ENCODE measurements around the gene PTPRU. TPM values are rescaled to one million over a fixed set of nuclear protein-coding genes. Genes with fewer than 3 reads are reported as not detected.

Gene PTPRU
- total RNA-seq = 17.7 TPM

- DNase-seq (ENCODE audit: low spot score) = peak; percentile 83
These were observed at the start of gene PTPRU for GRCh38 chr1:29235955-29236711. PTPRU (plus strand) TSS chr1:29236522; CDS start chr1:29236645, 123 bp downstream.

DNA sequence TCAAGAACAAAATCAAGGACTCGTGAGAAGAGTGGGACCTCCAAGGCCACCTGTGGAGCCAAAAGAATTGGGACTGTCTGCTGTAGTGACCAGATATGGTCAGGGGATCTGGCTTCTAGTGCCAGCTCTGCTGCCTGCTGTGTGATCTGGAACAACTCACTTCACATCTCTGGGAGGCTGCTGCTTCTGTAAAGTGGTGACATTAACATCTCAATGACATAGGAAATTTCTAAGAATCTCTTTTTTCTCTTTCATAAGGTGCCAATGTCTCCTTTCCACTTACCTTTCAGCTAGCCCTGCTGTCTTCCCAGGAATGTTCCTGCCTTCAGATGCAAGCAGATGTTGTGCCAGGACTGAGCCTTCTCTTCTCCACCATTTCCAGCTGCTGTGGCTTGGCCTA, 49.6 kb upstream of the PTPRU start:
- DNase-seq (ENCODE audit: low spot score) = no peak

GRCh38 chr1:29190718-29191117, 45.6 kb upstream of the PTPRU start:
- no peak for DNase-seq (ENCODE audit: low spot score)

DNA sequence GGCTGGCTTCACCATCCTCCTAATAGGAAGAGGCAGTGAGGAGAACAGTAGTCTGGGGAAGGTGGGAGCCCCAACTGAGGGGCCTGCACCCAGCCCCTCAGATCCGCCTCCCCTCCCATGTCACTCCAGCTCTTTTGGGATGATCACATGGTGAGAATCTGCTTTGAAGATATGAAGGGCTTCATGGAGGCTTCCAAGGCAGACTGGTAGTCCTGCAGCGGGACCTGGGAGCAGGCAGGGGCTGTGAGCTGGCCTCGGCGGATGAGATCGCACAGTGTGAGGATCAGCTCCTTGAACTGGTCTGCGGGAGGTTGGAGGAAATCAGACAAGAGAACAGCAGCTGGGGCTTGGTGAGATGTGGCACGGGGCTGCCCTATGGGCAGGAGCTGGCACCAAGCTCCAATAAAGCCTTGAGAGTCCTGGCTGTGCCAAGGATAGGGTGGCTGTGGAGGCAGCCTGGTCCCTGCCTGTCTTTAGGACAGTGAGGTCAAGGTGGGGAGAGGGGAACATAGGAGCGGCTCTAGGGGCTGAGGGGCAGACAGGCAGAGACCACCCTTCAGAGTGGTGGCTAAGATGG, 42.4 kb upstream of the PTPRU start:
- DNase-seq (ENCODE audit: low spot score) = no peak

DNA sequence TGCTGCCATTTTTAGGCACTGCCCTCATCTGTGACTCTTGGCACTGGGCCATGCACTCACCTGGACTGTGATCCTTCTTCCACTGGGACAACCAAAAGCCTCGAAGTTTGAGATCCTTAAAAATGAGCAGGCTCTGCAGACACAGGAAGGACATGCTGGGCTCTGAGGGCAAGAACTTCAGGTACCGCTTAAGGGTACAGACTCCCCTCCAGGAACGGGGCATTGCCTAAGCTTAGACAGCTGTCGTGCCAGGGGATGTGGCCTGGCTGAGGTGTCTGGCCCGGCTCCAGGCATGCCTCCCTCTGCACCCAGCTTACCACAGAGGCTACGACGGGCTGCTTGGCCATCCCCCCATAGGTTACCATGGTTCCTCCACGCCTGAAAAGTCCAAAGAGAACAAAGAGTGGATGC, 40.4 kb upstream of the PTPRU start:
- no peak for DNase-seq (ENCODE audit: low spot score)

GRCh38 chr1:29196863-29197589, 39.3 kb upstream of the PTPRU start:
- no peak for DNase-seq (ENCODE audit: low spot score)

DNA sequence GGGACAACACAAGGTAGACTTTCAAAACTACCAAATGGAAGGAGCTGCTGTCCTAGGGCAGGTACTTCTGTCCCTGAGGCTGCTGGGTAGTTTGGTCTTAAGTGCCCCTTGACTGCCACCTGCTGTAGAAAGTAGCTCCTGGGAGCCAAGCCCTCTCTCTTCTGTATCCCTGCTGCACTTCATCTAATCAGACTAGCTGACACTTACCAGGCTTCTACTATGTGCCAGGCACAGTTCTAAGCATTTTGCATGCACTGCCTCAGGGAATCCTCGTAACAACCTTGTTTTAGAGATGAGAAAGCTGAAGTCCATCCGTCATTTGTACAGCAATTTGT, 38.8 kb upstream of the PTPRU start:
- DNase-seq (ENCODE audit: low spot score) = peak; percentile 43

DNA sequence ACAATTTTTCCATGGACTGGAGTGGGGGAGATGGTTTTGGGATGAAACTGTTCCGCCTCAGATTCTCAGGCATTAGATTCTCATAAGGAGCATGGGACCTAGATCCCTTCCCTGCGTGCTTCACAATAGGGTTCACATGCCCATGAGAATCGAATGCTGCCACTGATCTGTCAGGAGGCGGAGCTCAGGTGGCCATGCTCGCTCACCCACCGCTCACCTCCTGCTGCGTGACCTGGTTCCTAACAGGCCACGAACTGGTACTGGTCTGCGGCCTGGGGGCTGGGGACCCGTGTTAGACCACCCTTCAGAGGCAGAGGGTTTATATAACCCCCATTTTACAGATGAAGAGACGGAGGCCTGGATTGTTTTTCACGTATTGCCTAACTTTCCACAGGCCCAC, 38.3 kb upstream of the PTPRU start:
- DNase-seq (ENCODE audit: low spot score) = no peak

DNA sequence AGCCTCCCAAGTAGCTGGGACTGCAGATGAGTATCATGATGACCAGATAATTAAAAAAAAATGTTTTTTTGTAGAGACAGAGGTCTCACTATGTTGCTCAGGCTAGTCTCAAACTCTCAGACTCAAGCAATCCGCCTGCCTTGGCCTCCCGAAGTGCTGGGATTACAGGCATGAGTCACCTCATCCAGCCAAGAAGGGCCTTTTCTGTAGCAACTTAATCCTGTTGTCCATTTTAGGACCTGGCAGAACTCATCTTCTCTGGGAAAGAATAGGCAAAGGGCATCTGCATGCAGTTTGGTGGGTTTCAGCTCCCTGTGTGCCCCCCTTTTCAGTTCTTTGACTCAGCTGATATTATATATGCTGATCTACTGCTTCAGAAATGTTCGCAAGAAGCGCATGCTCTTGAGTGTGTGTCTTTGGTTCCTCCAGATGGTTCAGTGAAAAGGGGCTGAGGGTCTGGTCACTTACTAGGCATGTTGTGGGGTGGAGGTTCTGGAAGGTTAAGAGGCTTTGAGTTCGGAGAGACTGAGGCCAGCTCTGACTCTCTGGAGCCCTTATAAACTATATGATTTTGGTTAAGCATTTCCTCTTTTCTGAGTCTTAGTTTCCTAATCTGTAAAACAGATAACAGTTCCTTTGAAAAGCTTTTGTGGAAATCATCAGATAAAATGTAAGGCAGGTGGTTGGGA, 35.3 kb upstream of the PTPRU start:
- DNase-seq (ENCODE audit: low spot score) = no peak

GRCh38 chr1:29201595-29202051, 34.7 kb upstream of the PTPRU start:
- DNase-seq (ENCODE audit: low spot score) = no peak

- DNase-seq (ENCODE audit: low spot score) = no peak
These were observed 34.3 kb upstream of the PTPRU start for GRCh38 chr1:29202053-29202452.

DNA sequence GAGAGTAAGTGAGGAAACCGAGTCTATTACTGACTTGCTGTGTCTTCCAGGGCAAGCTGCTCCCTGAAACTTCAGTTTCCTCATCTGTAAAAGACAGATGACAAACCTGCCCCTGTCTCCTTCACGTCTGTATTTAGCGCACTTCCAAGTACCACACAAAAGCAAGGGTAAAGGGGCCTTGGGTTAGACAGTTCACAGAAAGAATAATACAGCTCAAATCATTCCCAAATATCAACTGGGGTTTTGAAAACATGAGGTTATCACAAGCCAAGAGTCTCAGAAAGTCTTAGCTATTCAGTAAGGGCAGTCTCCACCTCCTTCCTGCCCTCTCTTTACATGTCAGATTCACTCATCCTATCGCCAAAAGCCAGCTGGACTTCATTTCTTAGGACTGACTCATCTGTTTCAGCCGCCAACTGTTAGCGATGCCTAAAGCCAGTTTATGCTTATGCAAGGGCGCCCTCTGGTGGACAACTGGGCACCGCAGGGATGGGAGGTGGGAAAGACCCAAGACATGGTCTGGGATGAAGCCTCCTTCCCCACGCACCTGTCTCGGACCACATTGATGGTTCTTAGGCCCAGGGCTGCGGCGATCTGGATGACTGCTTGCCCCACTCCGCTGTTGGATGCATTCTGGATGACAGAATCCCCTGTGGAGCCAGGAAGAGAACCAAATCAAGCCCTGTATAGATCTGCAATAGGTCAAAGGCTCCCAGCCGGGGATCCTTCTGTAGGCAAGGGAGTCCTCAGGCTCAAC, 33.6 kb upstream of the PTPRU start:
- DNase-seq (ENCODE audit: low spot score) = peak; percentile 96

- no peak for DNase-seq (ENCODE audit: low spot score)
These were observed 27.9 kb upstream of the PTPRU start for GRCh38 chr1:29208442-29208841.

DNA sequence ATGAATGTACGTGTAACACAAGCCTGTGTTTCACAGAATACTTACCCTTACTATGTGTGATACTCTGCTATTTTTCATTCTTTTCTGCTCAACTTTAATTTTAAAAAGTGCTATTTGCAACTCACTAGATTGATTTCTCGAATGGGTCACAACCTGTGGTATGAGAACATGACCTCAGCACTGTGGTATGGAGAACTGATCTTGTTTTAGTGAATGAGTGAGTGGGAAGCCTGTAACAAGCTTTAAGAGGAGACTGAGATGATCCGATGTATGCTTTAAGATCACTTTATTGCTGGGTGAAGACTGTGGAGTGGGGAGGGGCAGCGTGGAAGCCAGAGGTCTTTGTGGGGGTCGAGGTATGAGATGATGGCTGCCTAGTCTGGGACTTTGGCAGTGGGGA, 27.1 kb upstream of the PTPRU start:
- no peak for DNase-seq (ENCODE audit: low spot score)

DNA sequence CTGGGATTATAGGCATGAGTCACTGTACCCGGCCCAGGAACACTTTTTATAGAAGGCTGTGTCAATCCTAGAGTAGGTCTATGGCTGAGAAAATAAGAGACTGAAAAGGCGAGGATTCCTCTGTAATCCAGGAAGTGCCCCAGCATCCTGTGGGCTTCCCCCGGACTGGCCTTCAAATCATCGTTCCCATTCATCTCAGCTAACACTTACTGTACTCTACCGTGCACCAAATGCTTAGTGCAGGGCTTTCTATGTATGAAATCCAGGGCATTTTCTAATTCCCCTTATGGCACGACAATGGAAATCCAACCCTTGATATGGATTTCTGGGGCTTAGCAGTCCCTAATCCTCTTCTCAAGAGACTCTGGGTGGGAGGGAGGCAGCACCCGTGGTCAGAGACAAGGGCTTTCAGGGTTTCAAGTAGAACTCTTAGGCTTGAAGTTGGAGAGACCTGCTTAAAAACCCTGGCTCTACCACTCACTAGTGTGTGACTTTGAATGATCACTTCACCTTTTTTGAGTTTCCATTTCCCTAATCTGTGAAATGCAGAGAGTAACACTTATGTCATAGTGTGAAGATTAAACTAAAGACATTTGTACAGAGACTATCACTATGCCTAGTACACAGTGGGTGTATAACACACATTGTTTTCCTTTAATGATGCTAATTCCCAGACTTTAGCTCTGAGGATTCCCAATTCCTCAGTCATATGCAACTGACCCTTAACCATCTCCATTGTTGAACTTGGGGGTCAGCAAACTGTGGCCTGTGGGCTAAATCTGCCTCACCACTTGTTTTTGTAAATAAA, 25.8 kb upstream of the PTPRU start:
- no peak for DNase-seq (ENCODE audit: low spot score)

DNA sequence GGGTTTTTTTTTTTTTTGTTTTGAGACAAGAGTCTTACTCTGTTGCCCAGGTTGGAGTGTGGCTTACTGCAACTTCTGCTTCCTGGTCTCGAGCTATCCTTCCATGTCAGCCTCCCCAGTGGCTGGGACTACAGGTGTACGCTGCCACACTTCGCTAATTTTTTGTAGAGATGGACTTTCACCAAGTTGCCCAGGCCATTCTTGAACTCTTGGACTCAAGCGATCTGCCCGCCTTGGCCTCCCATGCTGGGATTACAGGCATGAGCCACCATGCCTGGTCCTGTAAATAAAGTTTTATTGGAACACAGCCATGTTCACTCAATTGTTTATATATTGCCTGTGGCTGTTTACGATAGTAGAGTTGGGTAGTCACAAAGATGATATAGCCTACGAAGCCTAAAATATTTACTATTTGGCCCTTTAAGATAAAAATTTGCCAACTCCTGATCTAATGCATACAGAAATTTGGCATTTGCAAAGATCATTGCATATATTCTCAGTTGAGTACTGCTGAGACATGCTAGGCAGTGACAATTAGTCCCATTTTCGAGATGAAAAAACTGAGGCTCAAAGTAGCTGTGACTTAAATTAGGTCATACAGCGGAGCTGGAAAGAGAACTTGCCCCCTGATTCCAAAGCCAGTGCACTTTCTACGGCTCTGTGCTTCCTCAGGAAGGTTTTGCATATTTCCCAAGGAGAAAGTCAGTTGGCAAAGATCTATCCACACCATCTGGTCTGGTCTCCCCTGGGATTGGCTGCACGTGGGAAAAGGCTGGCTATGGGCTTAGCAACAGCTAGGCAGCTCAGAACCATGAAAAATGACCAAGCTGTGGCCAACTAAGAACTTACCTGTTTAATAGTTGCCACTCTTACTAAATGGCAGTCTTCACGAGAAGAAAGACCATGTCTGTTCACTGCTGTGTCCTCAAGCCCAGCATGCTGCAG, 25.0 kb upstream of the PTPRU start:
- DNase-seq (ENCODE audit: low spot score) = no peak

DNA sequence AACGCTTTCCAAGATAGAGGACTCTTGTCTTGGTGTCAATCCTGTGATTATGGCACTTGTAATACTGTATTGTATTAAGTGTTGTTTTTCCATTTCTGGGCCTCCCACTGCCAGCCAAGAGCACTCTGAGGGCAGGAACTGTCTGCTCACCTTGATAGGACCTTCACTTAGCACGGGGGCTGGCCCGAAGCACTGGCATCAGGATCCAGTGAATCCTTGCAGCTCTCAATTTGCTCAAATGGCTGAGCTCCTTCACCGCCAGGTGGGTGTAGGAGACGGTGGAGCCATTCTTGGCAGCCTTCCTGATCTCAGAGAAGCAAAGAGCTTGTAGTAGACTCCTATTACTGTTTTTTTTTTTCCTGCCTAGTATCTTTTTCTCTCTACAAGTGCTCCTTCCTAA, 23.3 kb upstream of the PTPRU start:
- no peak for DNase-seq (ENCODE audit: low spot score)

- DNase-seq (ENCODE audit: low spot score) = no peak
These were observed 18.7 kb upstream of the PTPRU start for GRCh38 chr1:29217633-29218032.

DNA sequence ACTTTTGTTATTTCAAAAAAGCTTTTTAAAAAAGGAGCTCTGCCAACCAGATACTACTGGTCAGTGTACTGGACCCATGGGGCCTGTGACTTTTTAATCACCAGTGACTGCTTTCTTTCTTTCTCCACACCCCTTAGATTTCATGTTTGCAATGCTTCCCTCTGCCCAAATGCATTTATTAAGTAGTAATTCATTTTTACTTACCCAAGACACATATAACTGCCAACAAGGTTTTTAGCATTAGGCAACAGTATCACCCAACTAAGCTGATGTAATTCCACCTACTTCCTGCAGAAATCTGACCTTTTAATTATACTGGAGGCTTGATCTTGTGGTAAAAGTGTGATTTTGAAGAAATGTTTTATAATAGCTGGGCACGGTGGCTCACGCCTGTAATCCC, 18.1 kb upstream of the PTPRU start:
- no peak for DNase-seq (ENCODE audit: low spot score)

GRCh38 chr1:29221296-29221695, 15.0 kb upstream of the PTPRU start:
- DNase-seq (ENCODE audit: low spot score) = no peak
